Caki2 (cell line): ENCODE data around the gene EIF4EBP3. TPM values are rescaled to one million over a fixed set of nuclear protein-coding genes. Genes with fewer than 3 reads are reported as not detected.

Experiments used
- total RNA-seq: library from RNA; depleted of rRNA; stranded (reverse); fragments of >200 nt; shearing (Covaris generic); gene quantifications from 2 replicates; pipeline ENCODE4 v1.2.3, GENCODE V29; 2014; ENCODE audit warnings: low replicate concordance; rRNA removed

Gene EIF4EBP3
- total RNA-seq, 1 experiment from 2014 or later = not detected

Other genes starting within 250 kb of the EIF4EBP3 start
- gene PFDN1, start 244.6 kb upstream of the EIF4EBP3 start, total RNA-seq = 149 and 150 TPM in 2 replicates
- gene HBEGF, start 201.1 kb upstream of the EIF4EBP3 start, total RNA-seq = 1.8 and 5.8 TPM in 2 replicates
- gene SLC4A9, start 187.5 kb upstream of the EIF4EBP3 start, total RNA-seq = not detected in 2 replicates
- gene ANKHD1, start 145.8 kb upstream of the EIF4EBP3 start, total RNA-seq = 43.9 and 53.4 TPM in 2 replicates
- gene SRA1, start 9.8 kb downstream of the EIF4EBP3 start, total RNA-seq = 56.0 and 57.8 TPM in 2 replicates
- gene APBB3, start 16.9 kb downstream of the EIF4EBP3 start, total RNA-seq = 3.2 and 7.2 TPM in 2 replicates
- gene SLC35A4, start 17.2 kb downstream of the EIF4EBP3 start, total RNA-seq = 21.3 and 30.5 TPM in 2 replicates
- gene CD14, start 85.5 kb downstream of the EIF4EBP3 start, total RNA-seq = 0.96 TPM in 1 of 2 replicates, not detected in the other
- gene TMCO6, start 91.8 kb downstream of the EIF4EBP3 start, total RNA-seq = 7.9 and 14.0 TPM in 2 replicates
- 71.7 and 78.2 TPM in 2 replicates for gene NDUFA2, start 100.0 kb downstream of the EIF4EBP3 start, total RNA-seq
- gene IK, start 100.2 kb downstream of the EIF4EBP3 start, total RNA-seq = 36.9 and 57.5 TPM in 2 replicates
- gene WDR55, start 117.2 kb downstream of the EIF4EBP3 start, total RNA-seq = 26.2 and 30.2 TPM in 2 replicates
- gene DND1, start 125.9 kb downstream of the EIF4EBP3 start, total RNA-seq = not detected in 2 replicates
- gene HARS1, start 143.7 kb downstream of the EIF4EBP3 start, total RNA-seq = 50.1 and 61.3 TPM in 2 replicates
- gene HARS2, start 143.8 kb downstream of the EIF4EBP3 start, total RNA-seq = 30.0 and 41.5 TPM in 2 replicates
- 77.7 and 99.3 TPM in 2 replicates for gene ZMAT2, start 152.8 kb downstream of the EIF4EBP3 start, total RNA-seq
- not detected in 2 replicates for gene PCDHA1, start 238.5 kb downstream of the EIF4EBP3 start, total RNA-seq
- not detected in 2 replicates for gene PCDHA2, start 247.2 kb downstream of the EIF4EBP3 start, total RNA-seq